Peyer's patch (tissue), 4 donors: ENCODE results near the gene USH2A. TPM values are rescaled to one million over a fixed set of nuclear protein-coding genes. Genes with fewer than 3 reads are reported as not detected.

Experiments
- DNase-seq, 3 donors: peaks; one replicate each; pipeline ENCODE4 v3.0.0-alpha.2; 2017 to 2019
- H3K27ac ChIP-seq, 4 donors: fragments of 200-600 bp; sonication (generic); one replicate each; pipeline ENCODE4 v1.5.1; 2016 to 2019
- H3K27me3 ChIP-seq, 2 donors: fragments of 200-600 bp; sonication (generic); one replicate each; pipeline ENCODE4 v1.5.1; 2019
- H3K36me3 ChIP-seq, 3 donors: fragments of 200-600 bp; sonication (generic); one replicate each; pipeline ENCODE4 v1.5.1; 2016 to 2019
- H3K4me1 ChIP-seq, 4 donors: fragments of 200-600 bp; sonication (generic); one replicate each; pipeline ENCODE4 v1.5.1; 2016 to 2019
- H3K4me3 ChIP-seq, 4 donors: fragments of 200-600 bp; sonication (generic); 1 replicate in 3 of 4; 2 replicates in 1 of 4; pipeline ENCODE4 v1.5.1; 2016 to 2019; ENCODE audit warnings: mild to moderate bottlenecking in 1 of 4
- H3K9me3 ChIP-seq, 4 donors: fragments of 200-600 bp; sonication (generic); one replicate each; pipeline ENCODE4 v1.5.1; 2016 to 2019; ENCODE audit warnings: mild to moderate bottlenecking in 1 of 4
- CTCF ChIP-seq, 6 experiments: fragments of 450-650 bp in 4 of 6; fragments of 200-600 bp in 2 of 6; sonication (generic) in 1 of 6; IDR thresholded peaks; one replicate each; pipeline ENCODE4 v1.5.1; 2017 to 2019; ENCODE audit warnings: antibody characterized with exemption in 6 of 6, mild to moderate bottlenecking in 3 of 6, moderate library complexity in 1 of 6
- POLR2A ChIP-seq, 2 donors: fragments of 450-650 bp; IDR thresholded peaks; one replicate each; pipeline ENCODE4 v1.5.1; 2017; ENCODE audit warnings: antibody characterized with exemption in 2 of 2, mild to moderate bottlenecking in 2 of 2, moderate library complexity in 2 of 2
- total RNA-seq, 4 donors: library from RNA; depleted of rRNA; stranded (reverse); fragments of >200 nt; gene quantifications; one replicate each; pipeline ENCODE4 v1.1.0, GENCODE V29; 2016

Gene USH2A
- total RNA-seq, 4 donors from 2014 or later = not detected

- TF ChIP-seq CTCF (IDR thresholded peaks at IDR 0.05) (no peak), POLR2A (IDR thresholded peaks at IDR 0.05) (no peak)
- Histone ChIP-seq H3K27ac (no peak overlapping the region), H3K9me3 (no peaks in the 10 kb centered on the region), H3K36me3 (no peaks in the 10 kb centered on the region), H3K4me1 (no peaks in the 10 kb centered on the region), H3K27me3 (no peaks in the 10 kb centered on the region), H3K4me3 (no peak overlapping the region)
- DNase-seq = no peak
Observed at GRCh38 chr1:216047811-216048572, 375.3 kb downstream of the USH2A start.

GRCh38 chr1:216046336-216046735 lies 376.9 kb downstream of the USH2A start:
- Histone ChIP-seq H3K4me3 (no peak overlapping the region), H3K27ac (no peak overlapping the region), H3K27me3 (no peaks in the 10 kb centered on the region), H3K36me3 (no peaks in the 10 kb centered on the region), H3K4me1 (no peaks in the 10 kb centered on the region), H3K9me3 (no peaks in the 10 kb centered on the region)
- TF ChIP-seq POLR2A (IDR thresholded peaks at IDR 0.05) (no peak), CTCF (IDR thresholded peaks at IDR 0.05) (no peak)
- DNase-seq = no peak

- no peak for DNase-seq
- no peaks in the 10 kb centered on the region for H3K4me1 ChIP-seq
- no peak overlapping the region for H3K4me3 ChIP-seq
- H3K9me3 ChIP-seq = no peaks in the 10 kb centered on the region
- H3K36me3 ChIP-seq = no peaks in the 10 kb centered on the region
- no peak for TF ChIP-seq CTCF (IDR thresholded peaks at IDR 0.05)
- no peak for TF ChIP-seq POLR2A (IDR thresholded peaks at IDR 0.05)
- H3K27ac ChIP-seq = no peak overlapping the region
- no peaks in the 10 kb centered on the region for H3K27me3 ChIP-seq
Observed at GRCh38 chr1:216045400-216045799, 377.8 kb downstream of the USH2A start.

- H3K36me3 ChIP-seq = no peaks in the 10 kb centered on the region
- TF ChIP-seq CTCF (IDR thresholded peaks at IDR 0.05) (no peak), POLR2A (IDR thresholded peaks at IDR 0.05) (no peak)
- no peaks in the 10 kb centered on the region for H3K9me3 ChIP-seq
- no peaks in the 10 kb centered on the region for H3K4me1 ChIP-seq
- H3K27me3 ChIP-seq = no peaks in the 10 kb centered on the region
- H3K27ac ChIP-seq = no peak overlapping the region
- no peak for DNase-seq
- H3K4me3 ChIP-seq = no peak overlapping the region
Observed at GRCh38 chr1:216044538-216044937, 378.7 kb downstream of the USH2A start.

GRCh38 chr1:216034506-216034905 lies 388.7 kb downstream of the USH2A start:
- H3K4me1 ChIP-seq = no peaks in the 10 kb centered on the region
- no peaks in the 10 kb centered on the region for H3K27me3 ChIP-seq
- DNase-seq = no peak
- TF ChIP-seq CTCF (IDR thresholded peaks at IDR 0.05) = peak in 3 of 6 experiments; percentile 26 to 40 (median 28)
- TF ChIP-seq POLR2A (IDR thresholded peaks at IDR 0.05) = no peak
- H3K27ac ChIP-seq = no peak overlapping the region
- no peak overlapping the region for H3K4me3 ChIP-seq
- no peaks in the 10 kb centered on the region for H3K9me3 ChIP-seq
- H3K36me3 ChIP-seq = no peaks in the 10 kb centered on the region
